Activated effector memory CD4-positive, alpha-beta T cell treated with anti-CD3 and anti-CD28 coated beads, Interleukin-2, amount 50 U/mL, for 16 hours (primary cell): ENCODE measurements around the gene BTF3.
"Not testable (repeated sequence)": the region's sequence is repeated elsewhere in the genome, so short reads cannot be mapped to it uniquely, and the experiment has no call there.

Experiments
- DNase-seq: peaks from one replicate; pipeline ENCODE4 v3.0.0-alpha.2; 2020

Gene BTF3

DNA sequence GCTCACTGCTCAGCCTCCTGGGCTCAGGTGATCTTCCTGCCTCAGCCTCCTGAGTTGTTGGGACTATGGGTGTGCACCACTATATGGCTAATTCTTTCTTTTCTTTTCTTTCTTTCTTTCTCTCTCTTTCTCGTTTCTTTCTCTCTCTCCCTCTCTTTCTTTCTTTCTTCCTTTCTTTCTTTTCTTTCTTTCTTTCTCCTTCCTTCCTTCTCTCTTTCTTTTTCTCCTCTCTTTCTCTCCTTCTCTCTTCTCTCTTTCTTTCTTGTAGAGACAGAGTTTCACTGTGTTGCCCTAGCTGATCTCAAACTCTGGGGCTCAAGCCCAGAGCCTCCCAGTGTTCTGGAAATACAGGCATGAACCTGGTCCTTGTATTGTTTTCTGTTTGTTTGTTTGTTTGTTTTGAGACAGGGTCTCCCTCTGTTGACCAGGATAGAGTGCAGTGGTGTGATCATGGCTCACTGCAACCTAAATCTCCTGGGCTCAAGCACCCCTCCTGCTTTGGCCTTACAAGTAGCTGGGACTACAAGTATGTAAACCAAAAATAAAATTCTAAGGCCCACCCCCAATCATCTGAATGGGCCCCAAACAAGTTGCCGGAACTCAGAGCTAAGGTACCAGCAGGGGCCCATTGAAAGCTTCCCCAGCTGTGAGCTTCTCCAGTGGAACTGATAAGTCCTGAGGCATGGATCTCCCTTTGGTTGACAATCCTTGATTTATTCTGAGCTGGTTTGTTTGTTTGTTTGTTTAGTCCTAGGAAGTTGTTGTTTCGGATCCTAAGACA, 11.9 kb upstream of the BTF3 start:
- no peak for DNase-seq

GRCh38 chr5:73487257-73487656, 11.0 kb upstream of the BTF3 start:
- not testable (repeated sequence) for DNase-seq

GRCh38 chr5:73487815-73488214, 10.4 kb upstream of the BTF3 start:
- no peak for DNase-seq

DNA sequence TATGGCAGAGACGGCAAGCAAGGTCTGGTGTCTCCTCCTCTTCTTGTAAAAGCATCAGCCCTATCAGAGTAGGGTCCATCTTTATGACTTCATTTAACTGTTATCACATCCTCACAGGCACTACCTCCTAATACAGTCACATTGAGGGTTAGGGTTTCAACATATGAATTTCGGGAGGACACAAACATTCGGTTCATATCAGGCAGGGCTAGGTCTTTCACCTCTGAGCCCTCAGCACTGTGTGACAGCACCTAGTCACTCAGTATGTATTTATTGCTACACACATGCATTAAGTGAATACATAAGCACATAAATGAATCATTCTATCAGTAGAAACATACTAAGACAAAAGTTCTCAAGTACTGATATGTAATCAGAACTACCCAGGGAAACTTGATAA, 9.4 kb upstream of the BTF3 start:
- DNase-seq = no peak

GRCh38 chr5:73490088-73490487, 8.2 kb upstream of the BTF3 start:
- no peak for DNase-seq

DNA sequence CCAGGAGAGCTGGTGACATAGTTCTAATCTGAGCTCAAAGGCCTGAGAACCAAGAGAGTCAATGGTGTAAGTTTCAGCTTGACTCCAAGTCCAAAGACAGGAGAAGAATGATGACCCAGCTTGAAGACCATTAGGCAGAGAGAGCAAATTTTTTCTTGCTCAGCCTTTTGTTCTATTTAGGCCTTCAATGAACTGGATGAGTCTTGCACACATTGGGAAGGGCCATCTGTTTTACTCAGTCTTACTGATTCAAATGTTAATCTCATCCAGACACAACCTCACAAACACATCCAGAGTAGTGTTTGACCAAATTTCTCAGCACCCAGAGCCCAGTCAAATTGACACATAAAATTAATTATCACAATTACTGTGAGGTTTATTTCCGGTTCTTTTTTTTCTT, 7.1 kb upstream of the BTF3 start:
- no peak for DNase-seq

- no peak for DNase-seq
Observed at GRCh38 chr5:73493421-73493820, 4.8 kb upstream of the BTF3 start.

DNA sequence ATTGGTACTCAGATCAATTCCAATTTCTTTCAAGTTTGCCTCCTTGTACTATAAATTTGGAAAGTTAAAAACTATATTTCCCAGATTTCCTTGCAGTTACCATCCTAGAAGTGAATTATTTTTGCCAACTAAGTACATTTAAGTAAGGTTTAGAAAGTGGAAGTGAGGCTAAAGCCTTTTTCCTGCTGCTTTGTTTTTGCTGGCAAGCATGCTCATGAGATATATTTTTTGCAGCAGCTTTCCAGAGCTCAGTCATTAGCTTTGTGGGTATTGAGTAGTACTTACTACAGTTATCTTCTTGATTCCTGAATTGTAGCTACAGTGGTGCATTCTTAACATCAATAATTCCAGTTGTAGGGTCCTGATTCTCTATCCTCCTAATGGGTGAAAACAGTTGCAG, 3.5 kb upstream of the BTF3 start:
- no peak for DNase-seq

DNA sequence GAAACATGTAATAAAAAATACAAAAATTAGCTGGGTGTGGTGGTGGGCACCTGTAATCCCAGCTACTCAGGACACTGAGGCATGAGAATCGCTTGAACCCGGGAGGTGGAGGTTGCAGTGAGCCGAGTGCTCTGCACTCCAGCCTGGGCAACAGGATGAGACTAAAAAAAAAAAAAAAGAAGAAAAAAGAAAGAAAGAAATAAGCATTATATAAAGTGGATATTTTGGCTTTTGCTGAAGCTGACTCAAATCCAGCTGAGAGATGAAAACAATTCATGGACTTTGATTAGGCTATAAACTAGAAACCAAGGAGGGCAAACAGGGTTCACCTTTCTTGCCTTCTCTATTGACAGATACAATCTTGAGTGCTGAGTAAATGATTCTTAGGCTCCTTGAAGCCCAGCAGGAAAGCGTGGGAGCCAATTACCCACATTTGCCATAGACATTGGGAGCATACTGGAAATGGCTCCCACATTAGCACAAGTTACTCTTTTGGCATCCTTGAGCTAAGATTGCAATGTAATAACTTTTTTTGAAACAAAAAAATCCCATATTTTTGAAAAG, 2.4 kb upstream of the BTF3 start:
- no peak for DNase-seq

GRCh38 chr5:73496984-73497457, 1.2 kb upstream of the BTF3 start:
- DNase-seq = no peak

DNA sequence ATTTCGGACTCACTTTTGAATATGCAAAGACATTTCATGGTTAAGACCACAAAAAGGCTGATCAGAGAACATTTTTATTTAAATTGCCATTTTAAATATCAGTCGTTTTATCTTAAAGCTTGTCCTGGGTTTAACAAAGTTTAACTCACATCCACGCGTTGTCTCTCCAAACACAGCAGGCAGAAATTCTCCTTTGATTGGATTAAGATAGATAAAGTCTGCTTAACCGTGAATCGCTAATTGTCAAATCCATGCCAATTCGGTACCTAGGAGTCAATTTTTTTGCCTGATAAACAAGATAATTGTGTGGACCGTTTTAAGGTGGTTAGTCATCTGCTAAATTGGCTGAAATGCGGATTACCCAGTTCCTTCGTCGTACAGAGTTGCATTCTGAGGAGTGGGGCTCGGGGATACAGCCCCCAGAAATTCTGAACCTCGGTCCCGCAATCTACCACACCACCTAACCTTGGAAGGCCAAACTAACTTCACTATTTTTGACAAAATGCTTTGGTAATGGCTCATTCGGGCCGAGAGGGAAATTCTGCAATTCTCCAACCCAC, 665 bp upstream of the BTF3 start:
- no peak for DNase-seq

DNA sequence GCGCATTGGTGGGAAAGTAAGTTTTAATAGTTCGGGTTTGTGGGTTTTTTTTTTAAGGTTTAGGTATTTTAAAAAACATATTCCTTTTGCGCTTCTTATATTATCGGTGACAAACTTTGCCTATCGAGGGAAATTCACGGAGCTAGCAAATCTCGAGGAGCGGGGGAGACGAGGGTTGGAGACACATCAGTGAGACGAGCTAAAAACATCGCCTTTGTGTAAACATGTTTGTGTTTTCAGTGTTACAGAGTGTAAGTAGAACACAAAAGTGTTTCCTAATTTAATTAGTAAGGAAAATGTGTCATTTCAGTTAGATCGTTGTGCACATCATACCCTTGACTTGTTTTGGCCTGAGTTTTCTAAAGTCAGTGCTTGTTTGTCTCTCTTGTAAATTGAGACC, 945 bp downstream of the BTF3 start:
- no peak for DNase-seq

DNA sequence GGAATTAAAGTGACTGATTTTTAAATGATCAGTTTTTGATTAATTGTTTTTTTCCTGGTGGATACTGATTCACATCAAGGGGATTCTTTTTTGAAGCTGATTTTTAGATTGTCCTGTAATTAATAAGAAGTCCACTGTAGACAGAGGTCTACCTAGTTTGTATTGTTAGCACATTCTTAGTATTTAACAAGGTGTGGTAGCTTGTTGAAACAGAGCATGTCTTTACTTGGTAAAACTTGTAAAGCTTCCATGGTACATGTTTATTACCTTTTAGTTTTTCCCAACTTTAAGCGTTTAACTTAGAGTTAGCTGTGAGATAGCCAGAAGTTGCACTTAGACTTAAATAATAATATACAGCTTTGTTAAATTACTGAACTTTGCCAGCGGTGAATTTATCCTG, 1.5 kb downstream of the BTF3 start:
- DNase-seq = no peak

- no peak for DNase-seq
Observed at GRCh38 chr5:73501406-73501805, 3.2 kb downstream of the BTF3 start.

DNA sequence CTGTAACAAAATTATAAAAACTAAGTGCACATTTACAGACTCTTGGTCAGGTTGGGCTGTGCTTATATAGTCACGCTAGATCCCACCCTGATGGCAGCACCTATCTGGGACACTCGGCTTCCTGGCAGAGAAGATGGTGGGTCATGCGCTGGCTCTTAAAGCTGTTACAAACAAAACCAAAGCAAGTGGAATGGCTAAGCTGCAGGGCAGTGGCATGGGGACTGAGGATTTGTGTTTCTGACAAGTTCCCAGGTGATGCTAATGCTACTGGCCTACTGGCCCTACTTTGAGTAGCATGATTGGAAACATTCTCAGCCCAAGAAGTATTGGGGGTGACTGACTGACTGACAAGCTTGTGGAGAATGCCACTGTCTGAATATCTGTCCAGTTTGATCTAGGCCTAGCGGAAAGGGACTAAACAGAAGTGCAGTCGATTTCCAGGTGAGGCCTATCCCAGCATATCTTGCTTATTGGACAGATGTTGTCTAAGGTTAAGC, 8.3 kb downstream of the BTF3 start:
- DNase-seq = no peak

- DNase-seq = no peak
Observed at GRCh38 chr5:73507062-73507461, 8.8 kb downstream of the BTF3 start.

DNA sequence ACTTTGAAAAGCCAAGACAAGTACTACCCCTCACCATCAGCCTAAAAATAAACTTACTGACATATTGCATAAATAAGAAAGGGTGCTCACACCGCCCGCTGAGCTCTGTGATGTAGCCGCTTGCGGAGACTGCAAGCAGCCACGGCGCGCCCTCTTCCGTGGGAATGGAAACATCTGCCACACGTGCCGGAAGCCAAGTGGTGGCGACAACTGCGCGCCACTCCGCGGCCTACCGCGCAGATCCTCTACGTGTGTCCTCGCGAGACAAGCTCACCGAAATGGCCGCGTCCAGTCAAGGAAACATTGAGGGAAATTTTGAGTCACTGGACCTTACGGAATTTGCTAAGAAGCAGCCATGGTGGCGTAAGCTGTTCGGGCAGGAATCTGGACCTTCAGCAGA, 10.3 kb downstream of the BTF3 start:
- DNase-seq = not testable (repeated sequence)

DNA sequence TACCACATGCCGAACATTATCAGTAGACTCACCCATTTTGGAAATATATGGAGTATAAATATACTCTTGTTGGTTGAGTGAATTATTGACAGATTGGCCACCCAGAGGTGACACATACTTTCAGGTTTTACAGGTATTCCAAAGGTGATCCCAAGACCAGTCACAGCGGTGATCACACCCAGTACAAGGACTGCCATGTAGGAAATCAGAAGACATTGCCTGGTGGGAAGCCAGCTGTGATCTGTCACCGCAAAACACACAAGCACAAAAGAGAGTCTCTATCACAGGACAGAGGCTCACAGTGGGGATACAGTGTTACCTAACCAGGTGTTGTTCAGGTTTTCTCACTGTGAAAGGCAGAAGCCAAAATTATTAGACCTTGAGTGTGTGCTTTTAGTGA, 15.8 kb downstream of the BTF3 start:
- DNase-seq = no peak

DNA sequence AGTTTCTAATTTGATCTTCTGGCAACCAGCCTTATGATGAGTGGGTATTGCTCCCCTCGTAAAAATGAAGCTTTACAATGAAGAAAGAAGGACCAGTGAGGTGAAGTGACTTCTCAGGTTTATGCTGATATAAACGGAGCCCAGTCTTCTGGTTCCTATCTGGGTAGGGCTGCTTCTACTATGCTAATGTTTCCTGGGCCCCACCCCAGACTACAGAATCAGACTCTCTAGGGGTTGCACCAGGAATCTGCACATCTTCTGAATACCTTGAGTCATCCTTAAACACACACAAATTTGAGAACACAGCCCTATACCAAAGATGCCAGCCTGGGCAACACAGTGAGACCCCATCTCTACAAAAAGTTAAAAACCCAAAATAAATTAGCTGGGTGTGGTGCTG, 16.2 kb downstream of the BTF3 start:
- DNase-seq = no peak

GRCh38 chr5:73515232-73515631, 17.0 kb downstream of the BTF3 start:
- DNase-seq = no peak

GRCh38 chr5:73519531-73520283, 21.5 kb downstream of the BTF3 start:
- peak; percentile 83 for DNase-seq

GRCh38 chr5:73522989-73523388, 24.7 kb downstream of the BTF3 start:
- no peak for DNase-seq

GRCh38 chr5:73523861-73524260, 25.6 kb downstream of the BTF3 start:
- DNase-seq = no peak
